PC-3 (cell line): ENCODE results near the gene LFNG. TPM values are rescaled to one million over a fixed set of nuclear protein-coding genes. Genes with fewer than 3 reads are reported as not detected.

Experiments used
- ATAC-seq: fragments of 200-7000 bp; cut with Tn5 transposase; 2 replicates; pipeline ENCODE4 v1.9.1; 2020; ENCODE audit warnings: mild to moderate bottlenecking, moderate library complexity
- BruUV-seq: library from RNA; stranded (reverse); fragments of 400-500 nt; replicated peaks from 2 replicates; lab custom pipeline; 2021; lab: Mats Ljungman, UMichigan
- CTCF ChIA-PET: fragments of 300-600 bp; sonication (Branson Sonifier 250); formaldehyde crosslinking; loops from one replicate; lab custom pipeline; 2022; ENCODE audit warnings: antibody characterized with exemption; lab: Charles Lee
- POLR2A ChIA-PET: fragments of 300-600 bp; sonication (Branson Sonifier 250); formaldehyde crosslinking; loops from one replicate; lab custom pipeline; 2022; ENCODE audit warnings: antibody characterized with exemption; ENCODE audit not compliant: unreplicated experiment; lab: Charles Lee
- DNase-seq: peaks from one replicate; pipeline ENCODE4 v3.0.0-alpha.2; 2015
- H2AFZ ChIP-seq: fragments of 300-600 bp; sonication (generic); 2 replicates; pipeline ENCODE4 v1.6.0; 2016; ENCODE audit warnings: antibody characterized with exemption, low read length
- H3F3A ChIP-seq: fragments of 300-600 bp; sonication (generic); one replicate; pipeline ENCODE4 v1.6.0; 2017; ENCODE audit warnings: antibody characterized with exemption, low read length, control low read depth, mild to moderate bottlenecking; ENCODE audit not compliant: unreplicated experiment
- H3K27ac ChIP-seq: fragments of 300-600 bp; sonication (generic); 2 replicates; pipeline ENCODE4 v1.5.1; 2016; ENCODE audit warnings: mild to moderate bottlenecking, low read length
- H3K27me3 ChIP-seq: fragments of 300-600 bp; sonication (generic); 2 replicates; pipeline ENCODE4 v1.6.1; 2016; ENCODE audit warnings: low read length, mixed read lengths
- H3K36me3 ChIP-seq: fragments of 300-600 bp; sonication (generic); 2 replicates; pipeline ENCODE4 v1.6.1; 2016; ENCODE audit warnings: low read depth, mixed run types, low read length, mixed read lengths
- H3K4me1 ChIP-seq: fragments of 300-600 bp; sonication (generic); 2 replicates; pipeline ENCODE4 v1.5.1; 2016; ENCODE audit warnings: low read length; ENCODE audit not compliant: insufficient read depth
- H3K4me2 ChIP-seq: fragments of 300-600 bp; sonication (generic); 2 replicates; pipeline ENCODE4 v1.6.0; 2016; ENCODE audit warnings: low read length
- H3K4me3 ChIP-seq: fragments of 300-600 bp; sonication (generic); 2 replicates; pipeline ENCODE4 v1.5.1; 2016; ENCODE audit warnings: mild to moderate bottlenecking, low read length, mixed read lengths
- H3K79me2 ChIP-seq: fragments of 300-600 bp; sonication (generic); 2 replicates; pipeline ENCODE4 v1.6.1; 2017; ENCODE audit warnings: low read length, mixed read lengths
- H3K9ac ChIP-seq: fragments of 300-600 bp; sonication (generic); 2 replicates; pipeline ENCODE4 v1.6.0; 2016; ENCODE audit warnings: mild to moderate bottlenecking, low read length
- H3K9me2 ChIP-seq: fragments of 300-600 bp; sonication (generic); replicated peaks from 2 replicates; pipeline ENCODE4 v1.6.1; 2016; ENCODE audit warnings: mixed run types, low read length, mixed read lengths
- H3K9me3 ChIP-seq: fragments of 300-600 bp; sonication (generic); 2 replicates; pipeline ENCODE4 v1.6.1; 2016; ENCODE audit warnings: low read length, mixed read lengths
- H4K20me1 ChIP-seq: fragments of 300-600 bp; sonication (generic); 2 replicates; pipeline ENCODE4 v1.6.1; 2016; ENCODE audit warnings: low read length, mixed read lengths
- CTCF ChIP-seq: fragments of 300-600 bp; sonication (generic); conservative IDR thresholded peaks from 2 replicates; pipeline ENCODE4 v1.5.1; 2017; ENCODE audit warnings: antibody characterized with exemption, low read depth, mild to moderate bottlenecking, low read length
- EZH2 ChIP-seq: fragments of 300-600 bp; sonication (generic); IDR thresholded peaks from one replicate; pipeline ENCODE4 v1.6.1; 2017; ENCODE audit warnings: antibody characterized with exemption, mild to moderate bottlenecking, low read length; ENCODE audit not compliant: unreplicated experiment
- EZH2phosphoT487 ChIP-seq: fragments of 300-600 bp; sonication (generic); IDR thresholded peaks from 2 replicates; pipeline ENCODE4 v1.6.1; 2018; ENCODE audit warnings: mild to moderate bottlenecking, antibody characterized with exemption, low read length, borderline replicate concordance
- intact Hi-C: fragments of 100-400 bp; cut with micrococcal nuclease; formaldehyde crosslinking; loops from 2 replicates; pipeline ENCODE4 v1.9.0; 2023
- total RNA-seq: library from RNA; depleted of rRNA; stranded (reverse); fragments of >200 nt; gene quantifications from 2 replicates; pipeline ENCODE4 v1.2.3, GENCODE V29; 2014

LFNG gene
- total RNA-seq, 1 experiment from 2014 or later = 7.7 TPM

- Histone ChIP-seq H2AFZ (no peak overlapping the region), H3K27ac (no peak overlapping the region), H3K9me3 (no peaks in the 10 kb centered on the region), H3K9me2 (no peaks in the 10 kb centered on the region), H3K27me3 (no peaks in the 10 kb centered on the region), H3K4me3 (no peak overlapping the region), H3K79me2 (no peaks in the 10 kb centered on the region), H4K20me1 (no peaks in the 10 kb centered on the region), H3K9ac (no peak overlapping the region), H3K36me3 (peaks cover 2% of the 10 kb centered on the region; the same call in 1 of the 2 replicates), H3F3A (no peaks in the 10 kb centered on the region), H3K4me1 (no peaks in the 10 kb centered on the region), H3K4me2 (no peak overlapping the region)
- DNase-seq (no peak), ATAC-seq (no peak)
- BruUV-seq = no TSS peak
- ChIA-PET CTCF (no interaction called here), POLR2A (no interaction called here)
- intact Hi-C loops = no loop called here
- TF ChIP-seq EZH2phosphoT487 (no peak), EZH2 (no peak), CTCF (no peak)
These were observed 22.7 kb downstream of the LFNG start for GRCh38 chr7:2542011-2542915.

- H3K9me2 ChIP-seq = no peaks in the 10 kb centered on the region
- H3K79me2 ChIP-seq = no peaks in the 10 kb centered on the region
- H3K9me3 ChIP-seq = no peaks in the 10 kb centered on the region
- no TSS peak for BruUV-seq
- no peak overlapping the region for H3K9ac ChIP-seq
- no peaks in the 10 kb centered on the region for H3K27me3 ChIP-seq
- CTCF ChIA-PET = interaction anchor here (0.6 kb wide), 1 partner anchor 59 kb away, joined by 4 read pairs; no protein-coding TSS in a partner anchor
- POLR2A ChIA-PET = no interaction called here
- no peak for TF ChIP-seq EZH2phosphoT487
- TF ChIP-seq CTCF = no peak
- no peak for TF ChIP-seq EZH2
- H4K20me1 ChIP-seq = no peaks in the 10 kb centered on the region
- ATAC-seq (no peak), DNase-seq (no peak)
- no peaks in the 10 kb centered on the region for H3K4me1 ChIP-seq
- H2AFZ ChIP-seq = no peak overlapping the region
- no peak overlapping the region for H3K4me2 ChIP-seq
- H3K36me3 ChIP-seq = peaks cover 2% of the 10 kb centered on the region; the same call in 1 of the 2 replicates
- H3F3A ChIP-seq = no peaks in the 10 kb centered on the region
- intact Hi-C loops = no loop called here
- no peak overlapping the region for H3K4me3 ChIP-seq
- H3K27ac ChIP-seq = no peak overlapping the region
These were observed 23.6 kb downstream of the LFNG start for GRCh38 chr7:2542916-2543871.
